B cell (primary cell): ENCODE data around the gene RNF220. TPM values are rescaled to one million over a fixed set of nuclear protein-coding genes. Genes with fewer than 3 reads are reported as not detected.

Source experiments
- ATAC-seq: fragments of 200-7000 bp; cut with Tn5 transposase; one replicate; pipeline ENCODE4 v1.10.0; 2021; ENCODE audit warnings: low read depth, mild to moderate bottlenecking, moderate number of reproducible peaks, moderate library complexity
- CTCF ChIA-PET: fragments of 350-600 bp; sonication (Branson Sonifier 250); formaldehyde crosslinking; loops from one replicate; lab custom pipeline; 2021; ENCODE audit warnings: antibody characterized with exemption, inconsistent platforms; lab: Charles Lee
- POLR2A ChIA-PET: fragments of 350-600 bp; sonication (Branson Sonifier 250); formaldehyde crosslinking; loops from one replicate; lab custom pipeline; 2021; ENCODE audit warnings: antibody characterized with exemption; lab: Charles Lee
- DNase-seq: peaks from one replicate; pipeline ENCODE4 v3.0.0; 2013
- H2AFZ ChIP-seq: 2 replicates; pipeline ENCODE4 v1.6.1; 2012; ENCODE audit warnings: mild to moderate bottlenecking, low read depth, low read length; ENCODE audit not compliant: insufficient read depth, poor library complexity, severe bottlenecking
- H3K27ac ChIP-seq, 2 donors: 1 replicate in 1 of 2; 2 replicates in 1 of 2; pipeline ENCODE4 v1.5.1; 2012 to 2013; ENCODE audit warnings: low read length in 2 of 2, mild to moderate bottlenecking in 2 of 2, moderate library complexity in 1 of 2
- H3K27me3 ChIP-seq, 4 experiments: fragments of 200-600 bp in 1 of 4; sonication (generic) in 1 of 4; replicated peaks in 1 of 4; 1 replicate in 2 of 4; 2 replicates in 2 of 4; pipeline versions ENCODE4 v1.6.1 to v1.7.0; 2013 to 2016; ENCODE audit warnings: low read length in 3 of 4, mild to moderate bottlenecking in 2 of 4, mixed read lengths in 1 of 4, moderate library complexity in 1 of 4; ENCODE audit not compliant: insufficient read depth in 4 of 4, control insufficient read depth in 3 of 4; ENCODE audit errors: control extremely low read depth in 1 of 4
- H3K36me3 ChIP-seq, 2 experiments: replicated peaks in 1 of 2; 1 replicate in 1 of 2; 2 replicates in 1 of 2; pipeline versions ENCODE4 v1.6.1 to v1.7.1; 2013; ENCODE audit warnings: low read length in 1 of 2; ENCODE audit not compliant: insufficient read depth in 2 of 2, control insufficient read depth in 1 of 2; ENCODE audit errors: control extremely low read depth in 1 of 2, extremely low read depth in 1 of 2
- H3K4me1 ChIP-seq, 2 donors: fragments of 200-600 bp in 1 of 2; sonication (generic) in 1 of 2; 1 replicate in 1 of 2; 2 replicates in 1 of 2; pipeline versions ENCODE4 v1.5.1 to v1.6.1; 2013 to 2017; ENCODE audit warnings: low read length in 2 of 2; ENCODE audit not compliant: control insufficient read depth in 2 of 2, insufficient read depth in 2 of 2
- H3K4me2 ChIP-seq: replicated peaks from 2 replicates; pipeline ENCODE3; 2012; ENCODE audit warnings: mild to moderate bottlenecking, low read depth, low read length; ENCODE audit not compliant: poor library complexity, severe bottlenecking
- H3K4me3 ChIP-seq, 5 experiments: fragments of 200-600 bp in 1 of 5; sonication (generic) in 1 of 5; 1 replicate in 3 of 5; 2 replicates in 2 of 5; pipeline versions ENCODE4 v1.5.1 to v1.7.0; 2011 to 2016; ENCODE audit warnings: low read length in 4 of 5, mild to moderate bottlenecking in 4 of 5, low read depth in 2 of 5, control low read depth in 1 of 5, moderate library complexity in 1 of 5; ENCODE audit not compliant: insufficient read depth in 1 of 5; ENCODE audit errors: control extremely low read depth in 1 of 5, extremely low read depth in 1 of 5
- H3K79me2 ChIP-seq: fragments of 200-600 bp; sonication (generic); one replicate; pipeline ENCODE4 v1.6.0; 2016; ENCODE audit warnings: low read length; ENCODE audit not compliant: control insufficient read depth, insufficient read depth
- H3K9ac ChIP-seq: fragments of 200-600 bp; sonication (generic); 2 replicates; pipeline ENCODE4 v1.6.1; 2017; ENCODE audit warnings: mild to moderate bottlenecking, low read length, moderate library complexity
- H3K9me3 ChIP-seq, 3 donors: one replicate each; pipeline versions ENCODE4 v1.6.1 to v1.7.1; 2013; ENCODE audit warnings: low read length in 2 of 3; ENCODE audit not compliant: control insufficient read depth in 2 of 3, insufficient read depth in 1 of 3; ENCODE audit errors: control extremely low read depth in 1 of 3
- H4K20me1 ChIP-seq: 2 replicates; pipeline ENCODE4 v1.6.0; 2012; ENCODE audit warnings: mild to moderate bottlenecking, low read length; ENCODE audit not compliant: insufficient read depth, control insufficient read depth, poor library complexity, severe bottlenecking
- H3K27ac Mint-ChIP-seq: one replicate; pipeline ENCODE4 v1.8.0; 2021; ENCODE audit warnings: mixed read lengths
- H3K27me3 Mint-ChIP-seq: one replicate; pipeline ENCODE4 v1.8.0; 2021; ENCODE audit warnings: mixed read lengths
- H3K4me1 Mint-ChIP-seq: one replicate; pipeline ENCODE4 v1.8.0; 2021; ENCODE audit warnings: mixed read lengths
- H3K4me3 Mint-ChIP-seq: one replicate; pipeline ENCODE4 v1.8.0; 2021; ENCODE audit warnings: mixed read lengths
- H3K9me3 Mint-ChIP-seq: one replicate; pipeline ENCODE4 v1.8.0; 2022; ENCODE audit warnings: mixed read lengths; ENCODE audit not compliant: insufficient read depth
- EZH2 ChIP-seq: IDR thresholded peaks from 2 replicates; pipeline ENCODE4 v1.6.1; 2012; ENCODE audit warnings: borderline replicate concordance, low read depth, mild to moderate bottlenecking, moderate library complexity, low read length; ENCODE audit not compliant: insufficient read depth, poor library complexity, severe bottlenecking
- WGBS: methylation state at CpG from one replicate; pipeline ENCODE4 v1.1.5; 2013; ENCODE audit warnings: missing lambda C conversion rate; ENCODE audit not compliant: insufficient coverage; 5-methylcytosine and 5-hydroxymethylcytosine counted together
- intact Hi-C: fragments of 100-400 bp; cut with micrococcal nuclease; formaldehyde crosslinking; loops from one replicate; pipeline ENCODE4 v1.10.0; 2022
- polyA plus RNA-seq: library from polyadenylated mRNA; depleted of rRNA; stranded (reverse); fragments of >200 nt; gene quantifications from 2 replicates; pipeline ENCODE4 v1.2.3, GENCODE V29; 2012
- total RNA-seq, 2 donors: library from RNA; stranded (reverse); fragments of 120-200 nt in 1 of 2; gene quantifications; 1 replicate in 1 of 2; 2 replicates in 1 of 2; pipeline versions ENCODE4 v1.2.3 to v1.2.4, GENCODE V29; 2013 to 2022
- TF ChIP-seq, protein P1 (sequence below): fragments of 200-600 bp; IDR thresholded peaks from one replicate; pipeline ENCODE4 v1.8.0; 2022; ENCODE audit warnings: antibody characterized with exemption, mild to moderate bottlenecking

RNF220 gene
- total and polyA plus RNA-seq, 2 donors (not counting 1 experiment from before 2014, with no cell fraction given) = 115 to 141 TPM

DNA sequence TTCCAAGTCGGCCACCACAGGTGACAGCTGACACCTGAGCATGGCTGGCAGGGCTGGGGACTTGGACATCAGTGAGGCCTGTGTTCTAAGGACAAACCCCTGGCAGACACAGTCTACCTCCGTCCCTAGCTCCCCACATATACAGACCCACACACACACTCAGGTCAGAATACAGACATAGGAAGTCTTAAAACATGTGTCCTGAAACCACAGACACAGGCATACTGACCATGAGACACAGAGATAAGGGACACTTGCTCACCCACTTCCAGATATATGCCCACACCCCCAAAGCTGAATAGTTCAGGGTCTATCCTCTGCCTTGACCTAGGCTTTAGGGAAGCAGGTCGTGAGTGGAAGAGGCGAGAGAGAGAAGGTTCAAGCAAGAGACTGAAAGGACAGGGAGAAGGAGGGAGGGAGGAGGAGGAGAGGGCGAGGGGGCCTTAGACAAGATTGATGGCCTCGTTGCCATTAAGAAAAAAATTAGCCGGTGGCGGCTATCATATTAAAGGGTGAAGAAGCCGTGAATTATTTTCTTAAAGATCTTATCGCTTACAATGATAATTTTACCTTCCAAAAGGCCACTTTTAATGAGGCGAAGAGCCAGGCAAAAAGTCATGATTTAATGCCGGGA is 219.3 kb downstream of the RNF220 start:
- WGBS = 93% methylated on average over 10 of the region's 12 CpGs
- ChIA-PET CTCF (interaction anchor here (0.8 kb wide), 1 partner anchor 28 kb away, joined by 3 read pairs; no protein-coding TSS in a partner anchor), POLR2A (no interaction called here)
- TF ChIP-seq EZH2 = no peak
- TF ChIP-seq, protein P1, sequence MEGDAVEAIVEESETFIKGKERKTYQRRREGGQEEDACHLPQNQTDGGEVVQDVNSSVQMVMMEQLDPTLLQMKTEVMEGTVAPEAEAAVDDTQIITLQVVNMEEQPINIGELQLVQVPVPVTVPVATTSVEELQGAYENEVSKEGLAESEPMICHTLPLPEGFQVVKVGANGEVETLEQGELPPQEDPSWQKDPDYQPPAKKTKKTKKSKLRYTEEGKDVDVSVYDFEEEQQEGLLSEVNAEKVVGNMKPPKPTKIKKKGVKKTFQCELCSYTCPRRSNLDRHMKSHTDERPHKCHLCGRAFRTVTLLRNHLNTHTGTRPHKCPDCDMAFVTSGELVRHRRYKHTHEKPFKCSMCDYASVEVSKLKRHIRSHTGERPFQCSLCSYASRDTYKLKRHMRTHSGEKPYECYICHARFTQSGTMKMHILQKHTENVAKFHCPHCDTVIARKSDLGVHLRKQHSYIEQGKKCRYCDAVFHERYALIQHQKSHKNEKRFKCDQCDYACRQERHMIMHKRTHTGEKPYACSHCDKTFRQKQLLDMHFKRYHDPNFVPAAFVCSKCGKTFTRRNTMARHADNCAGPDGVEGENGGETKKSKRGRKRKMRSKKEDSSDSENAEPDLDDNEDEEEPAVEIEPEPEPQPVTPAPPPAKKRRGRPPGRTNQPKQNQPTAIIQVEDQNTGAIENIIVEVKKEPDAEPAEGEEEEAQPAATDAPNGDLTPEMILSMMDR = no peak
- H2AFZ ChIP-seq = no peak overlapping the region
- no peaks in the 10 kb centered on the region for H3K79me2 ChIP-seq
- no peaks in the 10 kb centered on the region for H3K27me3 ChIP-seq
- DNase-seq (no peak), ATAC-seq (no peak)
- no peak overlapping the region for H3K27ac ChIP-seq
- no peaks in the 10 kb centered on the region for H3K36me3 ChIP-seq
- Mint-ChIP-seq H3K27me3 (no peaks in the 10 kb centered on the region), H3K4me1 (no peaks in the 10 kb centered on the region), H3K9me3 (no peaks in the 10 kb centered on the region), H3K27ac (no peak overlapping the region), H3K4me3 (no peak overlapping the region)
- no peak overlapping the region for H3K4me3 ChIP-seq
- H3K9ac ChIP-seq = no peak overlapping the region
- intact Hi-C loops = no loop called here
- H3K4me2 ChIP-seq = no peak overlapping the region
- no peaks in the 10 kb centered on the region for H4K20me1 ChIP-seq
- H3K9me3 ChIP-seq = no peaks in the 10 kb centered on the region
- no peaks in the 10 kb centered on the region for H3K4me1 ChIP-seq

DNA sequence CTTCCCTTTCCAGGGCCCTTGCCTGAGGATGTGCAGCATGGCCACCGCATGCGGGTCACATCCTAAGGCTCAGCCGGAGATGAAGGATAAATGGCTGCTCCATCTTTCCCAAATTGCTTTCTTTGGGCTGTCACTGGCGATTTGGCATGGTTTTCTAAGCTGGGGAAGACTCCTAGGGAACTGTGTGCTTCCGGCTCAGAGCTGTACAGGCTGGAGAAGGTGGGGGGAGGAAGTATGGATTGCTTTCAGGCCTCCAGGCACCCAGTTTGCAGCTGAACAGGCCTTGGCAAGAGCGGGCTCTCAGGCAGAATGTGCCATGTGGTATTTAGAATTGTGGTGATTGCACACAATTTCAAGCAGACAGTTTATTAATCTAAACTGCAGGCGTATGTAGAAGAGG is 220.3 kb downstream of the RNF220 start:
- Histone ChIP-seq H2AFZ (no peak overlapping the region), H3K27ac (no peak overlapping the region), H4K20me1 (no peaks in the 10 kb centered on the region), H3K4me1 (no peaks in the 10 kb centered on the region), H3K79me2 (no peaks in the 10 kb centered on the region), H3K36me3 (no peaks in the 10 kb centered on the region), H3K27me3 (no peaks in the 10 kb centered on the region), H3K4me2 (no peak overlapping the region), H3K9ac (no peak overlapping the region), H3K4me3 (no peak overlapping the region), H3K9me3 (no peaks in the 10 kb centered on the region)
- no peak for TF ChIP-seq EZH2
- TF ChIP-seq, protein P1 = no peak
- H3K9me3 Mint-ChIP-seq = no peaks in the 10 kb centered on the region
- DNase-seq (no peak), ATAC-seq (no peak)
- H3K4me3 Mint-ChIP-seq = no peak overlapping the region
- intact Hi-C loops = no loop called here
- CTCF ChIA-PET = interaction anchor here (1.4 kb wide), 1 partner anchor 11 kb away, joined by 3 read pairs; no protein-coding TSS in a partner anchor
- H3K27ac Mint-ChIP-seq = no peak overlapping the region
- peaks cover under 1% of the 10 kb centered on the region for H3K4me1 Mint-ChIP-seq
- POLR2A ChIA-PET = no interaction called here
- WGBS = 92% methylated on average over 5 of the region's 7 CpGs
- H3K27me3 Mint-ChIP-seq = no peaks in the 10 kb centered on the region
